ENCODE data around the gene POLR2A.
A peak's percentile ranks its signal among the peaks of the same experiment; 100 is the strongest.

POLR2A gene

GRCh38 chr17:7484067-7484918 lies at the start of gene POLR2A:
TSS of gene POLR2A (plus strand) at chr17:7484366.
- DNase-seq (ENCODE audit: low read depth, low spot score), result peak; percentile 98

- DNase-seq (ENCODE audit: low read depth, low spot score), result peak; percentile 85
Observed at GRCh38 chr17:7435676-7436555, 48.2 kb upstream of the POLR2A start.

GRCh38 chr17:7436556-7437368 lies 47.4 kb upstream of the POLR2A start:
- peak; percentile 94 for DNase-seq (ENCODE audit: low read depth, low spot score)

GRCh38 chr17:7437369-7437863 lies 46.8 kb upstream of the POLR2A start:
- DNase-seq (ENCODE audit: low read depth, low spot score), result no peak

- peak; percentile 67 for DNase-seq (ENCODE audit: low read depth, low spot score)
Observed at GRCh38 chr17:7437950-7438614, 46.1 kb upstream of the POLR2A start.

- DNase-seq (ENCODE audit: low read depth, low spot score), result no peak
Observed at GRCh38 chr17:7438656-7439460, 45.3 kb upstream of the POLR2A start.

GRCh38 chr17:7439462-7440112 lies 44.6 kb upstream of the POLR2A start, which contains the start of gene FGF11:
TSS of gene FGF11 (plus strand) at chr17:7439512. CDS start at chr17:7439621, 109 bp downstream.
- peak; percentile 28 for DNase-seq (ENCODE audit: low read depth, low spot score)

- peak; percentile 59 for DNase-seq (ENCODE audit: low read depth, low spot score)
Observed at GRCh38 chr17:7440113-7440833, 43.9 kb upstream of the POLR2A start.

GRCh38 chr17:7440834-7441195 lies 43.4 kb upstream of the POLR2A start:
- DNase-seq (ENCODE audit: low read depth, low spot score), result peak; percentile 71

- DNase-seq (ENCODE audit: low read depth, low spot score), result peak; percentile 20
Observed at GRCh38 chr17:7441266-7441665, 42.9 kb upstream of the POLR2A start.

GRCh38 chr17:7442142-7442541 lies 42.0 kb upstream of the POLR2A start:
- DNase-seq (ENCODE audit: low read depth, low spot score), result no peak

- DNase-seq (ENCODE audit: low read depth, low spot score), result no peak
Observed at GRCh38 chr17:7443499-7444485, 40.4 kb upstream of the POLR2A start.

GRCh38 chr17:7444682-7445618 lies 39.2 kb upstream of the POLR2A start, which contains the start of gene CHRNB1:
TSS of gene CHRNB1 (plus strand) at chr17:7445061. CDS start at chr17:7445128, 67 bp downstream.
- DNase-seq (ENCODE audit: low read depth, low spot score), result peak; percentile 88

GRCh38 chr17:7445619-7445968 lies 38.6 kb upstream of the POLR2A start:
- DNase-seq (ENCODE audit: low read depth, low spot score), result peak; percentile 84

GRCh38 chr17:7448461-7448860 lies 35.7 kb upstream of the POLR2A start:
- DNase-seq (ENCODE audit: low read depth, low spot score), result no peak

GRCh38 chr17:7459961-7460545 lies 24.1 kb upstream of the POLR2A start:
- DNase-seq (ENCODE audit: low read depth, low spot score), result no peak
